GM13977 (cell line): ENCODE data around the gene MPDZ.
"Not testable (repeated sequence)": the region's sequence is repeated elsewhere in the genome, so short reads cannot be mapped to it uniquely, and the experiment has no call there.

Source experiments
- DNase-seq: peaks from one replicate; pipeline ENCODE4 v3.0.0; 2012; ENCODE audit warnings: low spot score
- in situ Hi-C: fragments of 300-500 bp; cut with MboI; formaldehyde crosslinking; loops from one replicate; pipeline ENCODE4 v1.12.0; 2022; ENCODE audit warnings: low sequenced_read_pairs, low pct_unique_long_range_greater_than_20kb, mixed read lengths, inconsistent platforms; ENCODE audit not compliant: unreplicated experiment
- TF ChIP-seq, protein P1 (sequence below): IDR thresholded peaks from 2 replicates; pipeline ENCODE4 v1.5.1; 2012; ENCODE audit warnings: mild to moderate bottlenecking, control low read depth; ENCODE audit not compliant: insufficient read depth; ENCODE audit errors: extremely low read depth, missing control alignments

MPDZ gene

DNA sequence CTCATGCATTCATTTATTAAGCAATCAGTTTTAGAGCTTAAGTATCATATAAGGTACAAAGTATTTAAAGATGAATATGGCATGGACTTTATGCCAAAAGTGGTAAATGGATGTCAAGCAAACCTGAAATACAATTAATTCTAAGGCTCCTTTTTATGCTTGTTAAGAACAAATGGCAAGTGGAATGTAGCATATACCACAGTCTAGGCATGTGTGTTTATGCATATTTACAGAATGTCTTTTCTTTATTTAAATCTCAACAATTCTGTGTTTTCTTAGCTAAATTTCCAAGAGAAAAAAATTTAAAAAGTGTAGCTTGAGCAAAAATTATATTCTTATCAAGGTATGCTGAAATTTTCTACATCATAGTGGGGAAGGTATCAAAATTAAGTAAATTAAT, 39.8 kb downstream of the MPDZ start:
- no peak for DNase-seq
- in situ Hi-C loops, result no loop called here
- TF ChIP-seq, protein P1, sequence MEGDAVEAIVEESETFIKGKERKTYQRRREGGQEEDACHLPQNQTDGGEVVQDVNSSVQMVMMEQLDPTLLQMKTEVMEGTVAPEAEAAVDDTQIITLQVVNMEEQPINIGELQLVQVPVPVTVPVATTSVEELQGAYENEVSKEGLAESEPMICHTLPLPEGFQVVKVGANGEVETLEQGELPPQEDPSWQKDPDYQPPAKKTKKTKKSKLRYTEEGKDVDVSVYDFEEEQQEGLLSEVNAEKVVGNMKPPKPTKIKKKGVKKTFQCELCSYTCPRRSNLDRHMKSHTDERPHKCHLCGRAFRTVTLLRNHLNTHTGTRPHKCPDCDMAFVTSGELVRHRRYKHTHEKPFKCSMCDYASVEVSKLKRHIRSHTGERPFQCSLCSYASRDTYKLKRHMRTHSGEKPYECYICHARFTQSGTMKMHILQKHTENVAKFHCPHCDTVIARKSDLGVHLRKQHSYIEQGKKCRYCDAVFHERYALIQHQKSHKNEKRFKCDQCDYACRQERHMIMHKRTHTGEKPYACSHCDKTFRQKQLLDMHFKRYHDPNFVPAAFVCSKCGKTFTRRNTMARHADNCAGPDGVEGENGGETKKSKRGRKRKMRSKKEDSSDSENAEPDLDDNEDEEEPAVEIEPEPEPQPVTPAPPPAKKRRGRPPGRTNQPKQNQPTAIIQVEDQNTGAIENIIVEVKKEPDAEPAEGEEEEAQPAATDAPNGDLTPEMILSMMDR, result no peak

DNA sequence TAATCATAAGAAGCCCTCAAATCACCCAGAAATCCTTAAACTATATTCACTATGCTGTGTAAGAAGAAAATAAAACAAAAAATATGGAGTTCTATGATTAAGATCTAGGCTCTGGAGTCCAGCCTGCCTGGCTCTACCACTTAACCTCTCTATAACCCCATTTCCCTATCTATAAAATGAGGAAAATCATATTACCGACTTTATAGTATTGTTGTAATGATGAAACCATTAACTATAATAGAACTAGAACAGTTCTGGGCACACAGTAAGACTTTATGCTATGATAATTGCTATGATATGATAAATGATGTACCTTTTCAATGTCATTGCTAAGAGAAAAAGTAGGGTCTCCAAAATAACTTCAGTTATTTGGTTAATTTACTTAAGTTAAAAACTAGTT, 40.3 kb downstream of the MPDZ start:
- DNase-seq, result no peak
- TF ChIP-seq, protein P1, result no peak
- in situ Hi-C loops, result no loop called here

DNA sequence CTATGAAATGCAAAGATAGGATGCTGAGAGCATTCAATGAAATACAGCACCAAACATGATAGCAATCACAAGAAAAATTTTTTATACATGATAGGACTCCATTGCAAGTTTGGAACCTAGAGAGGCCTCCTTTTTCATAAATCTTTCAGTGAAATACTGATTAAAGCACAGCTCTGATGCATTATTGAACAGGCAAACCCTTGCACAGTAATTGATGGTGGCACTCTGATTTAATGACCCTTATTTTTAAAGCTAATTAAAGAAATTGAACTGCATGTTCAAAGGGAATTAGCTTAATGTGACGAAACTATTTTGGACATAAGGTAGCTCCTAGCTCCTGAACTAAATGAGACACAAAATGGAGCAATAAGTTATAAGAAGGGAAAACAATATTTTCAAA, 44.6 kb downstream of the MPDZ start:
- no peak for DNase-seq
- TF ChIP-seq, protein P1, result no peak
- in situ Hi-C loops, result no loop called here

DNA sequence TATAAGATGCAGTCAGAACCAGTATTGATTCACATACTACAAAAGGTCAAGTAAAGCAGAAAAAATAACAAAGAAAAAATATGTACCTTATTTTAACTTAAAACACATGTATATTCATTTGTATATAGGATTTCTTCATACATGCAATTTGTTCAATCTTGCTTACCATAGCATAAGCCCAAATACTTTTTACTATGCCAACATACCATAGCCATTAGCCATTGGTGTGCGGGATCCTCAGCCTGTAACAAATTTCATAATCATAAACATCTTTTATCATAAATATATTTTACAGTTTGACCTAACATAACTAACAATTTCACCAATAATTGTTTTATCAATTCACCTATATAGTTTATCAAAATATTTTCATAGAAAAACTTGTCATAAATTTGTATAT, 51.1 kb downstream of the MPDZ start:
- TF ChIP-seq, protein P1, result no peak
- in situ Hi-C loops, result no loop called here
- no peak for DNase-seq

DNA sequence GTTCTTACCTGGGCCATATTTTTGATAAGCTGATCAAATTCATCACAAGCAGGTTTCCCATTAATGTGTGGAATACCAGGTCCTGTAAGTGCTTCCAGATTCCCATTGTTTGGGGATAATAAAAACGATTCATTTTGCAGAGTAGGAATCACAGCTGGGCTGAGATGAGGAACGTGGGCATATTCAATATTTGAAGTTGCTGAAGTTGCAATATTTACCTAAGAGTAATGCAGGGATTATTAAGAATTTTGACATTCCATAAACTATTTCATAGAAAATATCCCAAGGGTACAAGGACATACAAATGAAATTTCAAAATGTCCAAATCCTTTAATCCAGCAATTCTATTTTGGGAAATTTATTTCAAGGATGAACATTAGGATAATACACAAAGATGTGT, 55.1 kb downstream of the MPDZ start:
- DNase-seq, result no peak
- in situ Hi-C loops, result no loop called here
- TF ChIP-seq, protein P1, result no peak

DNA sequence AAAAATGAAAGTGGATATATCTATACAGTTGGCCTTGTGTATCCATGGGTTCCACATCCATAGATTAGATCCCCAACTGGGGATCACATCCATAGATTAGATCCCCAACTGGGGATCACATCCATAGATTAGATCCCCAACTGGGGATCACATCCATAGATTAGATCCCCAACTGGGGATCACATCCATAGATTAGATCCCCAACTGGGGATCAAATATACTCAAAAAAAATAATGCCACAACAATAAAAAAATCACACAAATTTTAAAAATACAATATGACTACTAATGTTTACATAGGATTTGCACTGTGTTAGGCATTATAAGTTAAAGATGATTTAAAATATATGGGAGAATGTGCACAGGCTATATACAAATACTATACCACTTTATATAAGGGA, 56.8 kb downstream of the MPDZ start:
- DNase-seq, in situ Hi-C loops: not testable (repeated sequence)

DNA sequence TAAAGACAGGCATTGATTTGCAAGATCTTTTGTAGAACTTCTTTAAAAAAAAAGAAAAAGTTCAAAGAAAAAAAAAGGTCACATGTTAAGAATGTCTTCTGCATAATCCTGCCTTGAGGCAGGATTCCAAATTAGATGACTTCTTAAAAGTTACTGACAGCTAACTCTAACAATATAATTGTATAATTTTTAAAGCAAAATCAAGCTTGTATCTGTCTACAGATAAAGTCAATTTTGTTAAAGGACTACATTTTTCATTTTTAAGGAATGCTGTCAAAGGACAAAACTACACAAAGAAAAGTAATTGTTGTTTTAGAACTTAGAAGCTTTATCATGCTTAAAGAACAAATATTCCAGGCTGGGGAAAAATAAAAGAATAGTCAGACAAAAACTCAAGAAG, 57.8 kb downstream of the MPDZ start:
- TF ChIP-seq, protein P1, result no peak
- in situ Hi-C loops, result no loop called here
- no peak for DNase-seq
